Keratinocyte (primary cell): ENCODE data around the gene ACBD3. TPM values are rescaled to one million over a fixed set of nuclear protein-coding genes. Genes with fewer than 3 reads are reported as not detected.

Experiments used
- DNase-seq: peaks from one replicate; pipeline ENCODE4 v3.0.0-alpha.2; 2011; ENCODE audit warnings: low read depth, missing footprints, low spot score
- FAIRE-seq: peaks from 2 replicates; lab custom pipeline; 2011; peaks lifted over from hg19 to GRCh38; lab: Jason Lieb, UNC
- H2AFZ ChIP-seq: 2 replicates; pipeline ENCODE4 v1.6.0; 2012; ENCODE audit warnings: low read length, control low read depth, inconsistent platforms; ENCODE audit not compliant: control insufficient read depth
- H3K27ac ChIP-seq: 2 replicates; pipeline ENCODE4 v1.5.1; 2011; ENCODE audit warnings: low read length; ENCODE audit not compliant: control insufficient read depth, insufficient read depth
- H3K27me3 ChIP-seq: 3 replicates; pipeline ENCODE4 v1.6.0; 2011; ENCODE audit warnings: low read length; ENCODE audit not compliant: control insufficient read depth, insufficient read depth; ENCODE audit errors: extremely low read depth
- H3K36me3 ChIP-seq, 2 experiments: 2 replicates in 1 of 2; 3 replicates in 1 of 2; pipeline ENCODE4 v1.5.1; 2011; ENCODE audit warnings: low read length in 2 of 2, mild to moderate bottlenecking in 1 of 2; ENCODE audit not compliant: control insufficient read depth in 2 of 2, insufficient read depth in 2 of 2; ENCODE audit errors: extremely low read depth in 1 of 2
- H3K4me1 ChIP-seq: 3 replicates; pipeline ENCODE4 v1.5.1; 2011; ENCODE audit warnings: low read length; ENCODE audit not compliant: control insufficient read depth, insufficient read depth; ENCODE audit errors: extremely low read depth
- H3K4me2 ChIP-seq: 3 replicates; pipeline ENCODE4 v1.6.0; 2011; ENCODE audit warnings: low read depth, low read length; ENCODE audit not compliant: control insufficient read depth, insufficient read depth; ENCODE audit errors: extremely low read depth
- H3K4me3 ChIP-seq, 3 experiments: fragments of 200-600 bp in 1 of 3; sonication (generic) in 1 of 3; 2 replicates in 2 of 3; 3 replicates in 1 of 3; pipeline ENCODE4 v1.5.1; 2011 to 2016; ENCODE audit warnings: low read length in 3 of 3, mild to moderate bottlenecking in 3 of 3, control low read depth in 2 of 3, inconsistent platforms in 1 of 3, low read depth in 1 of 3, mixed read lengths in 1 of 3, mixed run types in 1 of 3, moderate library complexity in 1 of 3; ENCODE audit not compliant: control insufficient read depth in 2 of 3, insufficient read depth in 2 of 3; ENCODE audit errors: extremely low read depth in 1 of 3
- H3K79me2 ChIP-seq: 2 replicates; pipeline ENCODE4 v1.6.0; 2012; ENCODE audit warnings: low read length; ENCODE audit not compliant: control insufficient read depth, insufficient read depth
- H3K9ac ChIP-seq: 3 replicates; pipeline ENCODE4 v1.6.0; 2011; ENCODE audit warnings: low read length; ENCODE audit not compliant: control insufficient read depth, insufficient read depth; ENCODE audit errors: extremely low read depth
- H3K9me1 ChIP-seq: 3 replicates; pipeline ENCODE4 v1.6.0; 2011; ENCODE audit warnings: low read length; ENCODE audit not compliant: control insufficient read depth, insufficient read depth; ENCODE audit errors: extremely low read depth
- H3K9me3 ChIP-seq: 2 replicates; pipeline ENCODE4 v1.5.1; 2012; ENCODE audit warnings: low read depth, low read length; ENCODE audit not compliant: control insufficient read depth
- H4K20me1 ChIP-seq: 3 replicates; pipeline ENCODE4 v1.6.0; 2011; ENCODE audit warnings: low read length; ENCODE audit not compliant: control insufficient read depth, insufficient read depth; ENCODE audit errors: extremely low read depth
- EZH2 ChIP-seq: IDR thresholded peaks from one replicate; pipeline ENCODE4 v1.6.1; 2012; ENCODE audit warnings: inconsistent platforms, mild to moderate bottlenecking, low read length, moderate library complexity
- dilution Hi-C: fragments of 300-500 bp; cut with MboI; formaldehyde crosslinking; loops from one replicate; pipeline ENCODE4 v1.7.0; 2020; ENCODE audit warnings: low sequenced_read_pairs; ENCODE audit not compliant: extremely low pct_ligation_motif_present
- polyA plus RNA-seq, 5 experiments: library from polyadenylated mRNA; depleted of rRNA in 3 of 5; stranded (reverse) in 3 of 5; stranded (forward) in 1 of 5; unstranded in 1 of 5; fragments of >200 nt; gene quantifications; 1 replicate in 1 of 5; 2 replicates in 3 of 5; 3 replicates in 1 of 5; pipeline versions ENCODE4 v1.2.1 to v1.2.3, GENCODE V29; 2011 to 2012; ENCODE audit warnings: missing spikeins in 2 of 5, low read depth in 1 of 5, low replicate concordance in 1 of 5
- TF ChIP-seq, protein P1 (sequence below), 3 experiments: IDR thresholded peaks in 1 of 3; conservative IDR thresholded peaks in 1 of 3; optimal IDR thresholded peaks in 1 of 3; 2 replicates in 2 of 3; 3 replicates in 1 of 3; pipeline versions ENCODE3 to v1.5.1; 2011; ENCODE audit warnings: low read length in 3 of 3, mild to moderate bottlenecking in 3 of 3, moderate library complexity in 2 of 3, control low read depth in 1 of 3, inconsistent platforms in 1 of 3; ENCODE audit not compliant: insufficient read depth in 2 of 3; ENCODE audit errors: extremely low read depth in 1 of 3

Gene ACBD3
- polyA plus RNA-seq, 1 donor (not counting 4 experiments of a cell fraction or from before 2014, with no cell fraction given), result 43.1 TPM

DNA sequence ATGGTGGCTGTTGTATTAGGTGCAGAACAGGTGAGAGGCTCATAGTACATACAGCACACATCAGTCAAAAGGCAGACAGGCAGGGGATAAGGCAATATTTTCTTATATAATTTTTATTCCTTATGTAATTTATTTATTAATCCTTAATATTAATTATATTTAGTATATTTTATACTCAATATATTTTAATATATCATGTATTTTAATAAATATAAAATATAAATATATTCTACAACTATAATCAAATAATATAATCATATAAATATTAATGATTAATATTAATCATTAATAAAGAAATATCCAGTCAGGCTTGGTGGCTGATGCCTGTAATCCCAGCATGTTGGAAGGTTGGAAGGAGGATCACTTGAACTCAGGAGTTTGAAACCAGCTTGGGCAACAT, 17.7 kb upstream of the ACBD3 start:
- H3K27me3 ChIP-seq, result peaks cover 4% of the 10 kb centered on the region
- DNase-seq (no peak), FAIRE-seq (no peak)
- no peaks in the 10 kb centered on the region for H3K9me1 ChIP-seq
- TF ChIP-seq, protein P1, sequence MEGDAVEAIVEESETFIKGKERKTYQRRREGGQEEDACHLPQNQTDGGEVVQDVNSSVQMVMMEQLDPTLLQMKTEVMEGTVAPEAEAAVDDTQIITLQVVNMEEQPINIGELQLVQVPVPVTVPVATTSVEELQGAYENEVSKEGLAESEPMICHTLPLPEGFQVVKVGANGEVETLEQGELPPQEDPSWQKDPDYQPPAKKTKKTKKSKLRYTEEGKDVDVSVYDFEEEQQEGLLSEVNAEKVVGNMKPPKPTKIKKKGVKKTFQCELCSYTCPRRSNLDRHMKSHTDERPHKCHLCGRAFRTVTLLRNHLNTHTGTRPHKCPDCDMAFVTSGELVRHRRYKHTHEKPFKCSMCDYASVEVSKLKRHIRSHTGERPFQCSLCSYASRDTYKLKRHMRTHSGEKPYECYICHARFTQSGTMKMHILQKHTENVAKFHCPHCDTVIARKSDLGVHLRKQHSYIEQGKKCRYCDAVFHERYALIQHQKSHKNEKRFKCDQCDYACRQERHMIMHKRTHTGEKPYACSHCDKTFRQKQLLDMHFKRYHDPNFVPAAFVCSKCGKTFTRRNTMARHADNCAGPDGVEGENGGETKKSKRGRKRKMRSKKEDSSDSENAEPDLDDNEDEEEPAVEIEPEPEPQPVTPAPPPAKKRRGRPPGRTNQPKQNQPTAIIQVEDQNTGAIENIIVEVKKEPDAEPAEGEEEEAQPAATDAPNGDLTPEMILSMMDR (optimal IDR thresholded peaks at IDR 0.05 in 1 of 3, IDR thresholded peaks at IDR 0.05 in 1 of 3, conservative IDR thresholded peaks at IDR 0.05 in 1 of 3; ENCODE audit: extremely low read depth in 1 of 3, insufficient read depth in 2 of 3, low read length in 3 of 3), result no peak
- no peak for TF ChIP-seq EZH2
- H3K27ac ChIP-seq, result no peak overlapping the region
- H3K4me2 ChIP-seq, result no peak overlapping the region
- H3K9ac ChIP-seq, result no peak overlapping the region
- H3K79me2 ChIP-seq, result no peaks in the 10 kb centered on the region
- no peaks in the 10 kb centered on the region for H3K4me1 ChIP-seq
- H3K4me3 ChIP-seq, result no peak overlapping the region
- no peaks in the 10 kb centered on the region for H4K20me1 ChIP-seq
- no peak overlapping the region for H2AFZ ChIP-seq
- dilution Hi-C loops, result no loop called here
- no peaks in the 10 kb centered on the region for H3K9me3 ChIP-seq
- no peaks in the 10 kb centered on the region for H3K36me3 ChIP-seq

DNA sequence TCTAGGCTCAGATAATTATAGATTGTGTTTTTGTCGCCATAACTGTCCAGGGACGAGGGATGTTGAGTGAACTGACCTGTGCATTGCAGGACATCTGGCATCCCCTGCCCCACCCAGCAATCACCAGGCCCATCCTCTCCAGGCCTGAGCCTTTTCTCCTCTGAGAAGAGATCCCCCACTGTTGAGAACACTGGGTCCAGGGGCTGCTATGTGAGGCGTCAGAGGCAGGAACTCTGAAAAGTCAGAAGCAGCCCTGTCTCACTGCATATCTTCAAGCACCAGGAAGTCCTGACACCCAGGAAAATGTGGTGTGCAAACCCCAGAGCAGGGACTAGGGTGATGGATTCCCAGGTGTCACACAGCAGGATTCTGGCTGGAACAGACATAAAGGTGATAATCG, 17.1 kb upstream of the ACBD3 start:
- H3K36me3 ChIP-seq, result no peaks in the 10 kb centered on the region
- no peaks in the 10 kb centered on the region for H4K20me1 ChIP-seq
- DNase-seq (no peak), FAIRE-seq (no peak)
- dilution Hi-C loops, result no loop called here
- no peak overlapping the region for H3K27ac ChIP-seq
- H3K9me3 ChIP-seq, result no peaks in the 10 kb centered on the region
- TF ChIP-seq EZH2, result no peak
- TF ChIP-seq, protein P1 (optimal IDR thresholded peaks at IDR 0.05 in 1 of 3, IDR thresholded peaks at IDR 0.05 in 1 of 3, conservative IDR thresholded peaks at IDR 0.05 in 1 of 3; ENCODE audit: extremely low read depth in 1 of 3, insufficient read depth in 2 of 3, low read length in 3 of 3), result no peak
- H3K79me2 ChIP-seq, result no peaks in the 10 kb centered on the region
- no peak overlapping the region for H3K9ac ChIP-seq
- H3K4me1 ChIP-seq, result no peaks in the 10 kb centered on the region
- no peaks in the 10 kb centered on the region for H3K9me1 ChIP-seq
- no peak overlapping the region for H2AFZ ChIP-seq
- peaks cover 2% of the 10 kb centered on the region for H3K27me3 ChIP-seq
- H3K4me2 ChIP-seq, result no peak overlapping the region
- H3K4me3 ChIP-seq, result no peak overlapping the region
